Measurements from ENCODE around the gene NAPG. TPM values are rescaled to one million over a fixed set of nuclear protein-coding genes. Genes with fewer than 3 reads are reported as not detected.
"Not testable (repeated sequence)": the region's sequence is repeated elsewhere in the genome, so short reads cannot be mapped to it uniquely, and the experiment has no call there.

The NAPG gene
- total RNA-seq, 1 experiment from 2014 or later = 28.0 TPM

DNA sequence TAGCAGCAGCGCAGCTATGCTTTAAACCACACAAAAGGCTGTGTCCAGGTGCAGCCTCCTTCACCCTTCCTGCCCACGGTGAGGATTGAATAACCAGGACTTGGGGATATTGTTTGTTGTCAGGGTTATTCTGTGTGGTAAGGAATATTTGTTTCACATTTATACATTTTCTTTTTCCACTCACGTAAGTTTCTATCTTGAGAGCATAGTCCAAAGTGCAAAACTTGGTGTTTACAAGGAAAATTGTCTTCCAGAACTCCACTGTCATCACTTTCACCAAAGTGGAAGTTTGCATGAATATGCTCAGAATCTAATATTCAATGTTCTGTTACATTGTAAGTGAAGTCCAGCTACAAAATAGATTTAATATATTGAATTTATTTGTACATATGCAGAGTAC is 26.4 kb downstream of the NAPG start:
- no peaks in the 10 kb centered on the region for H4K20me1 ChIP-seq (ENCODE audit: insufficient read depth)
- H3K9me3 ChIP-seq (ENCODE audit: control insufficient read depth in 1 of 2, insufficient read depth in 1 of 2, low read depth in 1 of 2, low read length in 2 of 2) = no peaks in the 10 kb centered on the region
- no peak overlapping the region for H3K9ac ChIP-seq (ENCODE audit: low read length)
- ATAC-seq = no peak
- no TSS peak for BruUV-seq (replicated peaks)
- no peak overlapping the region for H2AFZ ChIP-seq (ENCODE audit: low read depth, low read length, poor library complexity, severe bottlenecking)
- no peaks in the 10 kb centered on the region for H3K27me3 ChIP-seq (ENCODE audit: insufficient read depth, low read length)
- no peak overlapping the region for H3K4me2 ChIP-seq (ENCODE audit: low read length)
- peaks cover 31 to 39% of the 10 kb centered on the region in 2 experiments; a peak in 3 of 4 replicates for H3K36me3 ChIP-seq (ENCODE audit: control insufficient read depth in 1 of 2, insufficient read depth in 2 of 2, low read length in 2 of 2)
- no peak overlapping the region for H3K27ac ChIP-seq (ENCODE audit: low read depth, low read length)
- no peaks in the 10 kb centered on the region for H3K79me2 ChIP-seq (ENCODE audit: insufficient read depth, low read length)
- TF ChIP-seq, protein P1, sequence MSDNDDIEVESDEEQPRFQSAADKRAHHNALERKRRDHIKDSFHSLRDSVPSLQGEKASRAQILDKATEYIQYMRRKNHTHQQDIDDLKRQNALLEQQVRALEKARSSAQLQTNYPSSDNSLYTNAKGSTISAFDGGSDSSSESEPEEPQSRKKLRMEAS (IDR thresholded peaks at IDR 0.05) = no peak
- TF ChIP-seq SRF (IDR thresholded peaks at IDR 0.05; ENCODE audit: low read depth) = no peak
- no peak for TF ChIP-seq EZH2 (IDR thresholded peaks at IDR 0.05)
- no peak for TF ChIP-seq EZH2phosphoT487 (IDR thresholded peaks at IDR 0.05; ENCODE audit: borderline replicate concordance)
- no peak for TF ChIP-seq ZBTB33 (IDR thresholded peaks at IDR 0.05; ENCODE audit: extremely low read depth, insufficient replicate concordance, low read length)
- no peak for TF ChIP-seq EGR1 (IDR thresholded peaks at IDR 0.05; ENCODE audit: low read depth)
- no peak for TF ChIP-seq ELF1 (IDR thresholded peaks at IDR 0.05; ENCODE audit: borderline replicate concordance, low read depth)
- TF ChIP-seq FOSL1 (IDR thresholded peaks at IDR 0.05; ENCODE audit: low read depth) = no peak
- TF ChIP-seq CEBPB (IDR thresholded peaks at IDR 0.05; ENCODE audit: low read depth) = no peak
- no peak for TF ChIP-seq ZNF274 (IDR thresholded peaks at IDR 0.05; ENCODE audit: low read depth, low read length)
- TF ChIP-seq CBX3 (IDR thresholded peaks at IDR 0.05; ENCODE audit: low read depth) = no peak
- no peak for TF ChIP-seq RAD21 (IDR thresholded peaks at IDR 0.05; ENCODE audit: low read depth)
- ChIA-PET POLR2A (no interaction called here), CTCF (no interaction called here), RAD21 (ENCODE audit: low non-redundant PET in 1 of 2, low total read pairs in 2 of 2, uncharacterized antibody in 2 of 2, unreplicated experiment in 2 of 2) (no interaction called here)
- intact Hi-C loops (cut with micrococcal nuclease) = loop anchor here (5.0 kb wide), 1 partner anchor 65 kb away; no protein-coding TSS in a partner anchor
- no peaks in the 10 kb centered on the region for H3K4me1 ChIP-seq (ENCODE audit: control insufficient read depth in 1 of 2, insufficient read depth in 2 of 2, low read length in 2 of 2)
- H3K4me3 ChIP-seq (replicated peaks in 1 of 2; ENCODE audit: low read depth in 1 of 2, low read length in 2 of 2) = no peak overlapping the region
- no peak for DNase-seq (ENCODE audit: low read depth, low spot score)
- no peaks in the 10 kb centered on the region for H3K9me2 ChIP-seq (ENCODE audit: insufficient read depth)

DNA sequence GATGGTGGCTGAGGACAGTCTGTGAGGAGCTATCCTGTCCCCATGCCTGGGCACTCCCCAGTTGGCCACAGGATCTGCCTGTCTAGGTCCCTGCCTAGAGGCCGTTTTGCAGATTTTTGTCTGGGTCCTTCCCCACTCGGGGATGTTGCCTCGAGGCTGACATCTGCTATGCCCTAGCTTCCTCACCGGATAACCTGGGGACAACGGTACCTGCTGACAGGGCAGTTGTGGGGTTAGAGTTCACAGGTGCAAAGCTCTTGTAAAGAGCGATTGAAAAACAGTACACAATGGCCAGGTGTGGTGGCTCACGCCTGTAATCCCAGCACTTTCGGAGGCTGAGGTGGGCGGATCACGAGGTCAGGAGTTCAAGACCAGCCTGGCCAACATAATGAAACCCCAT is 30.4 kb downstream of the NAPG start:
- ATAC-seq; H3K27ac ChIP-seq (ENCODE audit: low read depth, low read length); CTCF ChIA-PET; H3K4me1 ChIP-seq (ENCODE audit: control insufficient read depth in 1 of 2, insufficient read depth in 2 of 2, low read length in 2 of 2); H2AFZ ChIP-seq (ENCODE audit: low read depth, low read length, poor library complexity, severe bottlenecking); H3K9me2 ChIP-seq (ENCODE audit: insufficient read depth); BruUV-seq (replicated peaks); DNase-seq (ENCODE audit: low read depth, low spot score); H3K27me3 ChIP-seq (ENCODE audit: insufficient read depth, low read length); H3K4me2 ChIP-seq (ENCODE audit: low read length); RAD21 ChIA-PET (ENCODE audit: low non-redundant PET in 1 of 2, low total read pairs in 2 of 2, uncharacterized antibody in 2 of 2, unreplicated experiment in 2 of 2); H4K20me1 ChIP-seq (ENCODE audit: insufficient read depth); H3K4me3 ChIP-seq (replicated peaks in 1 of 2; ENCODE audit: low read depth in 1 of 2, low read length in 2 of 2); H3K79me2 ChIP-seq (ENCODE audit: insufficient read depth, low read length); H3K9me3 ChIP-seq (ENCODE audit: control insufficient read depth in 1 of 2, insufficient read depth in 1 of 2, low read depth in 1 of 2, low read length in 2 of 2); POLR2A ChIA-PET; intact Hi-C loops (cut with micrococcal nuclease); H3K9ac ChIP-seq (ENCODE audit: low read length): not testable (repeated sequence)
- H3K36me3 ChIP-seq (ENCODE audit: control insufficient read depth in 1 of 2, insufficient read depth in 2 of 2, low read length in 2 of 2) = peaks cover 13 to 23% of the 10 kb centered on the region in 2 experiments; a peak in 3 of 4 replicates

Measured in HCT116 (cell line).